GOT3 (cell line): ENCODE data around the gene SEC23A.
"Not testable (repeated sequence)": the region's sequence is repeated elsewhere in the genome, so short reads cannot be mapped to it uniquely, and the experiment has no call there.

Experiments
- DNase-seq: peaks from one replicate; lab custom pipeline; 2025; ENCODE audit warnings: mixed read lengths; lab: John Stamatoyannopoulos, UW

SEC23A gene

DNA sequence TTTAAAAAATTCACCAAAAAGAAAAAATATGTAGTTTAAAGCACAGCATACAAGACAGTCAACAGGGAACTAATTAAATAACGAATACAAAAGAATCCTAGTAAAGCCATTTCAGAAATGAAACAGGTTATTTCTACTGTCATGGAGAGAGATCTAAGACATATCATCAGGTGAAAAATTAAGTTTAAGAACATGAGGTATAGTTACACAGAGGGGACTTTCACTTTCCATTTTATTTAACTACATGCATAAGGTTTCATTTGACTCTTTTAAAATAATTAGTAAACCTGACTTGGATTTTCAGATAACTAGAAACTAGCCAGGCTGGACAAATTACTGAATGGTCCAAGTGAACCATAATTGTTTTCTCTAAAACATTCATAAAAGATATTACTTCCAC lies 11.3 kb downstream of the SEC23A start:
- no peak for DNase-seq

DNA sequence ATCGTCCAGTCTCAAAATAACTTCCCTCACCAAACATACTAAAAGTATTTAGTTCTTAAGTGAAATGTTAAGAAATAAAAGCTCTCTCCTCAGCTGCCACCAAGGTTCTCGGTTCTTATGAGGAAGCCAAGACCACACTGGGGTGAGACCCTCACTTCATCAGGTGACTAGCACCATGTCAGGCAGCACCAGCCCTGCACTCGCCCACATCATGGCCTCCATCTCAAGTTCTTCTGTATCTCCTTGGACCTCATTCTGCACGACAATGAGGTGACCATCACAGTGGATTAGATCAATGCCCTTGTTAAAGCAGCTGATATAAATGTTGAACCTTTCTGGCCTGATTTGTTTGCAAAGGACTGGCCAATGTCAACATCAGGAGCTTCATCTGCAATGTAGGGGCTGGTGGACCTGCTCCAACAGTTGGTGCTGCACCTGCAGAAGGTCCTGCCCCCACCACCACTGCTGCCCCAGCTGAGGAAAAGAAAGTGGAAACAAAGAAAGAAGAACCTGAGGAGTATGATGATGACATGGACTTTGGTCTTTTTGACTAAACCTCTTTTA lies 12.4 kb downstream of the SEC23A start:
- no peak for DNase-seq

DNA sequence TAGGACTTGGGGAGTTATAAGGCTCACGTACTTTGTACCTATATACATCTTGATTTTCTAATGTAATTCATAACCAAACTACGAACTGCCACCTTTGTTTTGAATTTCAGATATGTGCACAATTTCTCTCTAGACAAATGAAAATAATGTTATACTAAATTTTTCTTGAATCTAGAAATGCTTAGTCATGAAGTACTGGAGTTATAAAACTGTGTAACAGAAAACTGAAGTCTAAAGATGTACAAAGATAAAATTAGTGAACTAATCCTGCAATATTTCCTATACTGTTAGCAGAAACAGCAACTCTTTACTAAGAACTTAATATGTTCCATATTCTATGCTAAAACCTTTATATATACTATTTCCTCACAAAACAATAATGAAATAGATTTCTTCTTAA lies 15.5 kb downstream of the SEC23A start:
- no peak for DNase-seq

DNA sequence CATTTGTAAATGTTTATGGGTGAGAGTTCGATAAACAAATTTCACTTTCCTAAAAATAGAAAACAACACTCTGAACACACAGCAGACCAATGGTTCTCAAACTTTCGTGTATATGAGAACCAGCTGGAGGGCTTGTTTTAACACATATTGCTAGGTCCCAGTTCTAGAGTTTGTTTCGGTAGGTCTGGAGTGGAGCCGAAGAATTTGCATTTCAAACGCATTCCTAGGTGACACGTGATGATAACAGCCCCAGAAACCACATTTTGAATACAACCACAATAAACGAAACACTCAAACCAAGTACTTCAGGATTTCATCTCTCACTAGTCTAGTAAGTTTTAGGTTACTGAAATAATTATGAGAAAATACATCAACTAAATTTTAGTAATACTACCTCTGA lies 17.1 kb downstream of the SEC23A start:
- no peak for DNase-seq

DNA sequence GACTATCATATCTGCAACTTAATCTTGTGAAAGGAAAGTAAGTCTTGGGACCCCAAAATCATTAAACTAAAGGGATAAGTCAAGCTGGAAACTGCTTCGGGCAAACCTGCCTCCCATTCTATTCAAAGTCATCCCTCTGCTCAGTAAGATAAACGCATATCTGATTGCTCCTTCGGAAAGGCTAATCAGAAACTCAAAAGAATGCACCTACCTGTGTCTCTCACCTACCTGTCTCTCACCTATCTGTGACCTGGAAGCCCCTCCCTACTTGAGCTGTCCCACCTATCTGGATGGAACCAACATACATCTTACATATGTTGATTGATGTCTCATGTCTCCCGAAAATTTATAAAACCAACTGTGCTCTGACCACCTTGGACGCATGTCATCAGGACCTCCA lies 19.9 kb downstream of the SEC23A start:
- DNase-seq, result no peak

DNA sequence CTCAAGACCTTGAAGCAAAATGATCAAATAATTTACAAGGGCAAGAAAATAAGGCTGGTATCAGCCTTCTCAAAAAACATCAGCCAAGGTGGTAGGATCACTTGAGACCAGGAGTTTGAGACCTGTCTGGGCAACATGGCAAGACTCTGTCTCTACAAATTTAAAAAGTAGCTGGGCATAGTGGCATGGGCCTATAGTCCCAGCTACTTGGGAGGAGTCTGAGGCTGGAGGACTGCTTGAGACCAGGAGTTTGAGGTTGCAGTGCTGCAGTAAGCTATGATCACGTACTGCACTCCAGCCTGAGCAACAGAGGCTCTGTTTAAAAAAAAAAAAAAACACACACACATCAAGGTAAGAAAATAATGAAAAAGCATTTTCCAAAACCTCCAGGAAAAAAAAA lies 22.1 kb downstream of the SEC23A start:
- DNase-seq, result no peak

DNA sequence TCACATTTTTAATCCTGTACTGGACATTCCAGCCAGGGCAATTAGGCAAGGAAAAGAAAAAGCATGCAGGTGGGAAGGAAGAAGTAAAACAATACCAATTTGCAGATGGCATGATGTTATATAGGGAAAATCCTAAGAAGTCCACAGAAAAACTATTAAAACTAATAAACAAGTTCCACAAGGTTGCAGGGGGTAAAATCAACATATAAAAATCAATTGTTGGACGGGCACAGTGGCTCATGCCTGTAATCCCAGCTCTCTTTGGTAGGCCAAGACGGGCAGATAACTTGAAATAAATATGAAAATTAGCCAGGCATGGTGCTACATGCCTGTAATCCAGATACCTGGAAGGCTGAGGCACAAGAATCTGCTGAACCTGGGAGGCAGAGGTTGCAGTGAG lies 31.9 kb downstream of the SEC23A start:
- no peak for DNase-seq

DNA sequence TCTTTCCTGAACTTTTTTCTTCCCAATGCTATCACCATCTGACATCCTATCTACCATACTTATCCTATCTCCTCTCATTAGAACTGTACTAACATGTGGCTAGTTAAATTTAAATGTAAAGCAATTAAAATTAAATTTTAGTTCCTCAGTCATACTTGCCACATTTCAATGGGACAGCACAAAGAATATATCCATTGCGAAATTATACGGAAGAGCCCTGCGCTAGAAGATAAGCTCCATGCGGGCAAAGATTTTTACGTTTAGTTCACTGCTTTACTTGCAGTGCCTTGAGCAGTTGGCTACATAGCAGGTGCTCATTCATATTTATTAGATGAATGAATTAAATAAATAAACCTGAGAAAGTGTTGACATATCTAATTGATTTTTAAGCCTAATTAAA lies 33.1 kb downstream of the SEC23A start:
- no peak for DNase-seq

DNA sequence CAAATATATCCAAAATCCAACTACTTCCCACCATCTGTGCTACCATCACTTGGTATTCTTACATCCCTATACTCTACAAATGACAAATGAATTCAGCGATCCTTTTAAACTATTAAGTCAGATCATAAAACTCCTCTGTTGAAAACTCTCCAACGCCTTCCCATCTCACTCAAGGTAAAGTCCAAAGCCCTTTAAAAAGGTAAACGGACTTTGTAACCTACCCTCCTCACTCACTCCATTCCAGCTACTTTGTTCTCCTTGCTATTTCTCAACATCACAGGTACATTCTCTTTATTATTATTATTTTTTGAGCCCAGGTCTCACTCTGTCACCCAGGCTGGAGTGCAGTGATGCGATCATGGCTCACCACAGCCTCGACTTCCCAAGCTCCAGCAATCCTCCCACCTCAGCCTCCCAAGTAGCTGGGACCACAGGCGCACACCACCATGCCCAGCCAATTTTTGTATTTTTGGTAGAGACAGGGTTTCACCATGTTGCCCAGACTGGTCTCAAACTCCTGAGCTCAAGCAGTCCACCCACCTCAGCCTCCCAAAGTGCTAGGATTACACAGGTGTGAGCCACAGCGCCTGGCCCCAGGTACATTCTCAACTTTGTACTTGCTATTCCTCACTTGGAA lies 33.7 kb downstream of the SEC23A start:
- DNase-seq, result not testable (repeated sequence)

DNA sequence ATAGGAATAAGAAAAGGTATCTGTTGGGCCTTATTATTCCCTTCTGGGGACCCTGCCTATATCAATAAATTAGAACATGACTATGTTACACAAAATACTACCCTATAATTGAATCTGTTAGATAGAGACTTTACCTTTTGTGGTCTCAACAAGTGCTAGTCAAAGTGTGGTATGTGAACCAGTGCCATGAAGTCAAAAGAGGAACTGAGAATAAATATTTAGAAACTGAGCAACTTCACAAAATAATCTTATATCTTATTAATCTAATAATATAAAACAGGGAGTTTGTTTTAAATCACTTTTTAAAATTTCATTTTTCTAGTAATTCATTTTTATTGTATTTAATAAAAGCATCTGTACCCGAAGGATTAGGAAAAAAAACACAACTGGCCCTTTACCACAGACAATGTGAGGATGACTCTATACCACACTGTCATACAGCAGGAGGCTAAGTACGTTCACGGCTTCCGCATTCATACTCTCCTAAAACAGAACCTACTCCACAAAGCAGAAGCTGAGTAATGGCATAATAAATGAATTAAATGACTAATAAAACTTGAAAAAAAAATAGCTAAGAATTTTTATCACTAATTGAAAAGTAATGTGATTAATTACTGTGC lies 42.1 kb downstream of the SEC23A start:
- DNase-seq, result no peak

DNA sequence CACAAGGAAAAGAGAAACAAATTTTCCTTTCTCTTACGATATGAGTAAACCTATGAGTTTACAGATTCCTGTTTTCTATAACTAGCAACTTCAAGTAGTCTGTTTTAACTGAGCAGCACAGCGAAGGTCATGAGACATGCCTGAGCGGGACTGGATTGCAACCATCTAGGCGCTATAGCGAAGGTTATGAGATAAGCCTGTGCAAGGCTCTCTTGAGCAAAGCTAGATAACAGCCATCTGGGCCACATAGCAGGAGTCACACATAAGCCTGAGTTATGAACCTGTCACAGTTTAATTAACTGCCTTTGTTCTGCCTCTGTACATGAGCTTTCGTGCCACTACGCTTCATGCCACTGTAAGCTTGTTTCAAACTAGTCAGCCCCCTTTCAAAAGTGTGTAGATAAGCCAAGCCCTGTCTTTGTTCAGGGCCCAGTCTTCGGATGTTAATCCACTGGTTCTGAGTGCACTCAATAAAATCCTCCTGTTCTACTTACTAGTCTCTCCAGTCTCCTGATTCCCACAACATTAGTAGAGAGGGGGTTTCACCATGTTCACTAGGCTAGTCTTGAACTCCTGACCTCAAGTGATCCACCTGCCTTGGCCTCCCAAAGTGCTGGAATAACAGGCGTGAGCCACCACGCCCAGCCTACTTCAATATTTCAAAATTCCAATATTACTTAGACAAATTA lies 47.1 kb downstream of the SEC23A start:
- DNase-seq, result no peak

DNA sequence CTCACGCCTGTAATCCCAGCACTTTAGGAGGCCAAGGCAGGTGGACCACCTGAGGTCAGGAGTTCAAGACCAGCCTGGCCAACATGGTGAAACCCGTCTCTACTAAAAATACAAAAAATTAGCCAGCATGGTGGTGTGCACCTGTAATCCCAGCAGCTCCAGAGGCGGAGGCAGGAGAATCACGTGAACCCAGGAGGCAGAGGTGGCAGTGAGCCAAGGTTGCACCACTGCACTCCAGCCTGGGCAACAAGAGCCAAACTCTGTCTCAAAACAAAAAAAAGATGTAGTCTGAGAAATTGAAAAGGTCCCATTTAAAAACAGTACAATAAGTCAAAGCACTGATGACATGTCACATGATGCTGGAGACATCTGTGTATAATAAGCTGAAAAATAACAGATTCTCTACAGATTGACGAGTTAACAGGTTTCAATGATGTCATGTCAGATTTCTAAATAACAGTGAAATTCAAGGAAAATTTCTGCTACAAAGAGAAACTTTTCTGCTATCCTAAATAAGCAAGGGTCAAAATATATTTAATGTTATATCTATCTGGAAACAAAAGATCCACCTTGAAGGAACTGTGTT lies 50.1 kb downstream of the SEC23A start:
- DNase-seq, result not testable (repeated sequence)

DNA sequence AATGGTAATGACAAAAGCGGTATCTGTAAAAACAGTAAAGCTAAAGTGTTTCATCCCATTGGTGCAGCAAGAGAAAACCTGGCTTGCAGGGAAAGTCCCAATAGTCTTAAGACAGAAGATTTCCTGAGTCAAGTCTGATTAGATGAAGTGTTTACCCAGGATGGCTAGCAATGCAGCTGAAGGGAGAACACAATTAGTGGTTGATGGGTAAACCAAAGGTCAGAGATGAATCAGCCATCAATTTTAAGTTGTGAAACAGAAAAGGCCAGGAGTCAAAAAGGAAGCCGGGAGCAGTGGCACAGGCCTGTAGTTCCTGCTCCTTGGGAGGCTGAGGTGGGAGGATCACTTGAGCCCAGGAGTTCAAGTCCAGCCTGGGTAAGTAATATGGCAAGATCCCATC lies 52.6 kb downstream of the SEC23A start:
- DNase-seq, result no peak

DNA sequence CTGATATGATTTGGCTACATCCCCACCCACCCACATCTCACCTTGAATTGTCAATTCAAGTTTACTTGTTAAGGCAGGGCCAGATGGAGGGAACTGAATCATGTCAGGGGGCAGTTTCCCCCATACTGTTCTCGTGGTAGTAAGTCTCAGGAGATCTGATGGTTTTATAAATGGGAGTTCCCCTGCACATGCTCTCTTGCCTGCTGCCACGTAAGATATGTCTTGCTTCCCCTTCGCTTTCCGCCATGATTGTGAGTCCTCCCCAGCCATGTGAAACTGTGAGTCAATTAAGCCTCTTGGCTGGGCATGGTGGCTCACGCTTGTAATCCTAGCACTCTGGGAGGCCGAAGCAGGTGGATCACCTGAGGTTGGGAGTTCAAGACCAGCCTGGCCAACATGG lies 57.1 kb downstream of the SEC23A start:
- not testable (repeated sequence) for DNase-seq

DNA sequence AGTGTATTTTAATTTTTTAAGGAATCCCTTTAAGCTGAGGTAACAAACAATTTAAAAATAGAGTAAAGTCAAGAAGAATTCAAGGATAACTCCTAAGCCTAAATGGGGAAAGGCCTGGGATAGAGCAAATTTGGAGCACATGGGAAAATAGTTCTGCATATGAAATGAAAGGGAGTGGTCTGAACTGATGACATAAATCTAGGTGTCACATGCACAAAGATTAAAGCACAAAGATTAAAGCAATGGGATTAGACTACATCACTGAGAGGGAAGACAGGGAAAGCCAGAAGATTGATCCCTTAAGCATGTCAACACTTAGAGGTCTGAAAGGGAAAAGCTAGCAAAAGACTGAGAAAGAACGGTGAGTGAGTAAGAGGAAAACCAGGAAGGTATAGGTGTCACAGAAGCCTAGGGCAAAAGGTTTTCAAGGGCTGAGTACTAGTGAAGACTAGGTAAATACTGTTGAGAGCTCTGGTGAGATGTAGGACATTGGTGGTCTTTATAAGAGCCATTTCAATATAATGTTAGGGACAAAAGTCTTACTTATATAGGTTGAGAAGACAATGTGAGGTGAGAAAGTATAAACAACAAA lies 59.6 kb downstream of the SEC23A start:
- no peak for DNase-seq

DNA sequence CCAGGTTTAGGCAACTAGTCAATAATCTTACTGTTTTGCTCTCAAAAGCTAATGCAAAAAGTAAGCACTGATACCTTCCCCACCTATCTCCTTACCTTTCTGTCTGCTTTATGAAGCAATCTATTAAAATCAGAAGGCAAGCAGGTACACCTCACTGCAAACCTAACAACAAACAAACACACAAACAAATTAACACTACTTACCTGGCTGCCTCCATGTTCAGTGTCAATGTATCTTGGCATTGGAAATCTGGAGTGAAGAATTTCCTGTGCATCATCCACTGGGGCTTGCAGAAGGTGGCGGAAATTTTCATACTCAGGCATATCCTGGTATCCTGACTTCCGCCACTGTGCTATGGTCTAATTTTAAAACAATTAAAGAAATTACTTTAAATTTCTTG lies 62.5 kb downstream of the SEC23A start:
- no peak for DNase-seq

DNA sequence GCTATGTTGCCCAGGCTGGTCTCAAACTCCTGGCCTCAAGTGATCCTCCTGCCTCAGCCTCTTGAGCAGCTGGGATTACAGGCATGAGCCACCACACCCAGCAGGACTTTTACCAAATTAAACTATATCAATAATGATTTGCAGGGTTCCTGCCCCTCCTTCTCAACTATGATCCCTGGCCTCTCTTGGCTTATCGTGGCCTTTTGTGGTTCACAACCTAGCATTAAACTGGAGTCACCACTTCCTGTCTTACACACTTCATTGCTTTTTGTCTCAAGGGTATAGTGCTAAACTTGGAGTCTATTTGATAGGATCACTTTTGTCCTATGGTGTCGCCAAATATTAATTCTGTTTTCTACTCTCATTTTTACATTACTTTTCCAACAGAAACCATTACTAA lies 64.5 kb downstream of the SEC23A start:
- no peak for DNase-seq

DNA sequence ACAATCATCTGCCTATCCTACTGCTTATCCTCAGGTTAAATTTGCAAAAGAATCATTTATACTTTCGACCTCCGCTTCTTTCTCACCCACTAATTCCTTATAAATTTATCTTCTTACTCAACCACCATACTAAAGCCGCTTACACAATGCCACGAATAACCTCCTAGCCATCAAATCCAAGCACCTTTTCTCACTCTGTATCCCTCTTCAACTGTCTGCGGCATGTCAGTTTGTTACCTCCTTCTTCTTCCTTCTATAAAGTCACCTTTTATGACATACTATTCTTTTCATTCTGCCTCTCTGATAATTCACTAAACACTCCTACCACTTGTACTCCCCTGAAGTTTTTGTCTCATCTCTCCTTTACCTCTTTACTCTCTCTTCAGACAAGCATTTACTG lies 66.3 kb downstream of the SEC23A start:
- no peak for DNase-seq

DNA sequence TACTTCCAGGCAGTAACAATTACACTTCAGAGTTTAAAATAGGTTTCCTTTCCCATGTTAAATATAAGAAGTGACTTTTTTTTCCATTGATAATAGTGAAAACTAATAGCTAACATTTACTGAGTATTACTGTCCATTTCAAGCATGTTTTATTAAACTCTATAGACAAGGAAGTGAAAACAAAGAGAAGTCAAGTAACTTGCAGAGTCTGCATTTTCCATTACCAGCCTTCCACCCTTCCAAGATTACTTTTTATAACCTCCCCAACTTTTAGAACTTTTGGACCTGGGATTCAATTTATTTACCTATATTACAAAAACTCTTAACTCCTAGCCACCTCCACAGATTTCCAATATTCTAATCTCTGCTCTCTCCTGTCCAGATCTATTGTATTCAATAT lies 67.7 kb downstream of the SEC23A start:
- DNase-seq, result no peak

DNA sequence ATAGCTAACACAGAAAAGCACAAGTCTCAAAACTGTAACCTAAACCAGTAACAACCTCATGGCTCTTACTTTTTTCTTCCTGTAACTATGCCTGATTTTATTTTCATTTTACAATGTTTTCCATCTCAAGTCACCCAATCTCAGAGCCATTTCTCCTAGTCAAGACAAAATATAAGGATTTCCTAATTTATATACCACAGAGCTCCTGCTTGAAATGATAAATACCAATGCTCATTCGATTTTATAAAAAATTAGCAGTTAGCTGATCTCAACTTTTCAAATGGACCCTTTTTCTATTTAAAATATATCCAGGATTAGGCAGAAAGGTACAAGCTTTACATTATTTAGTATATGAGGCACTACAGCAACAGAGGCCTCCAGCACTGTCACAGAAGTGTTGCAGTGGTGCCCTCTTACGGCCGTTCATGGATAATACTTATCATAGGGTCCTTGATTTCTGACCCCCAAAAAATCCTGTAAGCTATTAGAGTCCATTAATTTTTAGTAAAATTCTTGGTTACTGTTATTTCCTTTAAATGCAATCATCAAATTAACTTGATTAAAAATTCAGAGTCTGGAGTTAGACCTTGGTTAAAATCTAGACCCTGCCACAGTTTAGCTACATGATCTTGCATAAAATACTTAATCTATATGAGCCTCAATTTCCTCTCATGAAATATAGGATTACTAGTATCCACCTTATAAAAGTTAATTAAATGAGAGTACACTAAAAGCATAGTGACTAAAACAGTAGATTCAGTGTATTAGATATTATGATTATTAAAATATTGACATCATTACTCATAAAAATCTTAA lies 68.3 kb downstream of the SEC23A start:
- DNase-seq, result no peak

DNA sequence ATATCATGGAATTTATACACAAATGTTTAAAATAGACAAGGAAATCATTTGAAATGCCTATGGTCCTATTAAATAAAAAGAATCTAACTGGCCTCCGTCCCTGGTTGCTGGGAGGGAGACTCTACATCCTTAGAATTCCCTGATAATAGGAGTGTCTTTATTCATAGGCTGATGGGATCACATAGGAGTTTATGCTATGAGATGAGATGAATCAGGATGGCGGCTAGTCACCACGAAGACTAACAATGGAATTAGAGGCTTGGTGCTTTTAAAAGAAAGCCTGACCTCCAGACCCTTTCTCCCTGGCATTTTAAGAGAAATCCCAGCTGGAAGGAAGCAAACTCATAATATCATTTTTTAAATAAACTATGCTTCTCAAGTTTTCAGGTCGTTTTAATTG lies 69.7 kb downstream of the SEC23A start:
- DNase-seq, result no peak

DNA sequence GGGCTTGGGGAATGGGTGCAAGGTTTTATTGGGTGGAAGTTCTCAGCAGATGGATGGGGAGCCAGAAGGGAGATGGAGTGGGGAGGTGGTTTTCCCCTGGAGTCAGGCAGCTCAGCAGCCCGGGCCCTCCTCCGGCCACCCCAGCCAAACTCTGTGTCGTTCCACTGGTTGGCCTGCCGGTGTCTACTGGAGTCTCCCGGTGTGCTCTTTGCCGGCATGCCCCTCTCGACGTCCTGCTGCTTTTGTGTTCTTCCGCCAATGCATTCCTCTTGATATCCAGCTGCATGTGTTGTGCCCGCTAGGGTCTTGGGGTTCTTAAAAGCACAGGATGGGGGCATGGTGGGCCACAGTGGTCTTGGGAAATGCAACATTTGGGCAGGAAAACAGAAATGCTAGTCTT lies 72.8 kb downstream of the SEC23A start:
- no peak for DNase-seq
